HCT116 (cell line): Measurements from ENCODE around the gene CACNA1S. TPM values are rescaled to one million over a fixed set of nuclear protein-coding genes. Genes with fewer than 3 reads are reported as not detected.

Source experiments
- ATAC-seq: fragments of 200-7000 bp; cut with Tn5 transposase; 2 replicates; pipeline ENCODE4 v1.9.1; 2020; ENCODE audit warnings: mild to moderate bottlenecking, moderate library complexity
- BruUV-seq: library from RNA; stranded (reverse); fragments of 400-500 nt; replicated peaks from 2 replicates; lab custom pipeline; 2021; lab: Mats Ljungman, UMichigan
- CTCF ChIA-PET: fragments of 300-600 bp; sonication (Branson Sonifier 250); formaldehyde crosslinking; loops from one replicate; lab custom pipeline; 2021; ENCODE audit warnings: antibody characterized with exemption; lab: Charles Lee
- POLR2A ChIA-PET: fragments of 300-600, 350-600 bp; sonication (Branson Sonifier 250); formaldehyde crosslinking; loops from one replicate; lab custom pipeline; 2021; ENCODE audit warnings: antibody characterized with exemption; lab: Charles Lee
- RAD21 ChIA-PET, 2 experiments: fragments of 300-600 bp; sonication (Branson Sonifier 250); formaldehyde crosslinking; loops; one replicate each; lab custom pipeline; 2023; ENCODE audit warnings: low total read pairs in 2 of 2; ENCODE audit not compliant: uncharacterized antibody in 2 of 2, unreplicated experiment in 2 of 2, low non-redundant PET in 1 of 2; lab: Charles Lee
- DNase-seq: peaks from one replicate; pipeline ENCODE4 v3.0.0-alpha.2; 2010; ENCODE audit warnings: low read depth, low spot score
- H2AFZ ChIP-seq: fragments of 200-600 bp; shearing (Covaris generic), sonication (generic); 2 replicates; pipeline ENCODE4 v1.6.1; 2017; ENCODE audit warnings: low read depth, mixed run types, mixed read lengths, antibody characterized with exemption, low read length; ENCODE audit not compliant: poor library complexity, severe bottlenecking
- H3K27ac ChIP-seq: 2 replicates; pipeline ENCODE4 v1.5.1; 2012; ENCODE audit warnings: low read depth, low read length
- H3K27me3 ChIP-seq: fragments of 200-600 bp; sonication (generic); 2 replicates; pipeline ENCODE4 v1.6.1; 2016; ENCODE audit warnings: mixed run types, low read length, mixed read lengths; ENCODE audit not compliant: insufficient read depth
- H3K36me3 ChIP-seq, 2 experiments: fragments of 200-500 bp in 1 of 2; fragments of 200-600 bp in 1 of 2; sonication (Bioruptor generic) in 1 of 2; sonication (generic) in 1 of 2; 2 replicates each; pipeline versions ENCODE4 v1.5.1 to v1.6.1; 2014 to 2016; ENCODE audit warnings: low read length in 2 of 2, inconsistent platforms in 1 of 2, mixed read lengths in 1 of 2, mixed run types in 1 of 2; ENCODE audit not compliant: insufficient read depth in 2 of 2, control insufficient read depth in 1 of 2
- H3K4me1 ChIP-seq, 2 experiments: fragments of 200-600 bp in 1 of 2; sonication (generic) in 1 of 2; 2 replicates each; pipeline versions ENCODE4 v1.5.1 to v1.6.1; 2012 to 2017; ENCODE audit warnings: low read length in 2 of 2, inconsistent platforms in 1 of 2, mild to moderate bottlenecking in 1 of 2, mixed read lengths in 1 of 2, mixed run types in 1 of 2, moderate library complexity in 1 of 2; ENCODE audit not compliant: insufficient read depth in 2 of 2, control insufficient read depth in 1 of 2
- H3K4me2 ChIP-seq: fragments of 200-600 bp; sonication (generic); 2 replicates; pipeline ENCODE4 v1.6.1; 2017; ENCODE audit warnings: mixed run types, low read length, mixed read lengths
- H3K4me3 ChIP-seq, 2 experiments: fragments of 200-600 bp in 1 of 2; sonication (generic) in 1 of 2; replicated peaks in 1 of 2; 2 replicates each; pipeline ENCODE4 v1.5.1; 2011 to 2016; ENCODE audit warnings: low read length in 2 of 2, control low read depth in 1 of 2, low read depth in 1 of 2, mild to moderate bottlenecking in 1 of 2, mixed read lengths in 1 of 2, mixed run types in 1 of 2
- H3K79me2 ChIP-seq: fragments of 200-600 bp; sonication (generic); 2 replicates; pipeline ENCODE4 v1.6.1; 2017; ENCODE audit warnings: mild to moderate bottlenecking, mixed run types, low read length, moderate library complexity, mixed read lengths; ENCODE audit not compliant: insufficient read depth
- H3K9ac ChIP-seq: fragments of 200-600 bp; sonication (generic); 2 replicates; pipeline ENCODE4 v1.6.1; 2016; ENCODE audit warnings: low read length, mixed read lengths
- H3K9me2 ChIP-seq: fragments of 200-600 bp; sonication (generic), shearing (Covaris generic); 2 replicates; pipeline ENCODE4 v1.6.1; 2017; ENCODE audit warnings: mixed run types, mild to moderate bottlenecking, moderate library complexity; ENCODE audit not compliant: insufficient read depth
- H3K9me3 ChIP-seq, 2 experiments: fragments of 200-500 bp in 1 of 2; fragments of 200-600 bp in 1 of 2; sonication (Bioruptor generic) in 1 of 2; sonication (generic) in 1 of 2; 2 replicates each; pipeline ENCODE4 v1.6.1; 2014 to 2017; ENCODE audit warnings: low read length in 2 of 2, mixed read lengths in 2 of 2, inconsistent platforms in 1 of 2, low read depth in 1 of 2, mild to moderate bottlenecking in 1 of 2, mixed run types in 1 of 2, moderate library complexity in 1 of 2; ENCODE audit not compliant: control insufficient read depth in 1 of 2, insufficient read depth in 1 of 2
- H4K20me1 ChIP-seq: fragments of 200-600 bp; sonication (generic), shearing (Covaris generic); 2 replicates; pipeline ENCODE4 v1.6.1; 2017; ENCODE audit warnings: mixed run types, mild to moderate bottlenecking, moderate library complexity; ENCODE audit not compliant: insufficient read depth
- CEBPB ChIP-seq: IDR thresholded peaks from 2 replicates; pipeline ENCODE4 v1.6.1; 2012; ENCODE audit warnings: low read depth
- EGR1 ChIP-seq: IDR thresholded peaks from 2 replicates; pipeline ENCODE4 v1.6.1; 2012; ENCODE audit warnings: low read depth
- ELF1 ChIP-seq: IDR thresholded peaks from 2 replicates; pipeline ENCODE4 v1.6.1; 2012; ENCODE audit warnings: low read depth, borderline replicate concordance
- EZH2 ChIP-seq: fragments of 200-600 bp; sonication (generic); IDR thresholded peaks from 2 replicates; pipeline ENCODE4 v1.6.1; 2017; ENCODE audit warnings: antibody characterized with exemption, mixed run types
- EZH2phosphoT487 ChIP-seq: fragments of 200-600 bp; IDR thresholded peaks from 2 replicates; pipeline ENCODE4 v1.6.1; 2018; ENCODE audit warnings: antibody characterized with exemption, borderline replicate concordance
- FOSL1 ChIP-seq: IDR thresholded peaks from 2 replicates; pipeline ENCODE4 v1.6.1; 2012; ENCODE audit warnings: low read depth
- JUND ChIP-seq: IDR thresholded peaks from 2 replicates; pipeline ENCODE4 v1.6.1; 2012
- MAX ChIP-seq: IDR thresholded peaks from 2 replicates; pipeline ENCODE4 v1.6.1; 2012
- POLR2AphosphoS5 ChIP-seq: IDR thresholded peaks from 2 replicates; pipeline ENCODE4 v1.6.1; 2011; ENCODE audit warnings: mild to moderate bottlenecking, low read depth, low read length, moderate library complexity
- RAD21 ChIP-seq: IDR thresholded peaks from 2 replicates; pipeline ENCODE4 v1.6.1; 2012; ENCODE audit warnings: low read depth, mild to moderate bottlenecking
- SIN3A ChIP-seq: IDR thresholded peaks from 2 replicates; pipeline ENCODE4 v1.6.1; 2012; ENCODE audit warnings: low read depth
- SRF ChIP-seq: IDR thresholded peaks from 2 replicates; pipeline ENCODE4 v1.6.1; 2012; ENCODE audit warnings: low read depth
- TCF7L2 ChIP-seq: IDR thresholded peaks from 2 replicates; pipeline ENCODE4 v1.7.0; 2011; ENCODE audit warnings: borderline replicate concordance, inconsistent platforms; ENCODE audit not compliant: insufficient read depth, insufficient read length; ENCODE audit errors: extremely low read depth
- YY1 ChIP-seq: IDR thresholded peaks from 2 replicates; pipeline ENCODE4 v1.6.1; 2011; ENCODE audit warnings: low read length, low read depth, moderate library complexity, mild to moderate bottlenecking; ENCODE audit not compliant: insufficient replicate concordance; ENCODE audit errors: extremely low read depth
- ZBTB33 ChIP-seq: IDR thresholded peaks from 2 replicates; pipeline ENCODE4 v1.6.1; 2011; ENCODE audit warnings: mild to moderate bottlenecking, low read length, moderate library complexity; ENCODE audit not compliant: insufficient replicate concordance; ENCODE audit errors: extremely low read depth
- ZFX ChIP-seq: fragments of 450-650 bp; IDR thresholded peaks from 2 replicates; pipeline ENCODE4 v1.6.1; 2017
- ZNF274 ChIP-seq: fragments of 200-500 bp; sonication (Bioruptor generic); IDR thresholded peaks from 2 replicates; pipeline ENCODE4 v1.6.1; 2014; ENCODE audit warnings: mild to moderate bottlenecking, low read depth, low read length, inconsistent platforms
- intact Hi-C: fragments of 100-400 bp; cut with micrococcal nuclease; formaldehyde crosslinking; loops from 2 replicates; pipeline ENCODE4 v1.10.0; 2022
- total RNA-seq: library from RNA; stranded (reverse); gene quantifications from one replicate; pipeline ENCODE4 v1.2.1, GENCODE V29; 2021; ENCODE audit not compliant: unreplicated experiment
- TF ChIP-seq, protein P1 (sequence below): IDR thresholded peaks from 2 replicates; pipeline ENCODE4 v1.6.1; 2012; ENCODE audit warnings: low read depth
- TF ChIP-seq, protein P2 (sequence below), 3 experiments: fragments of 200-600 bp in 1 of 3; sonication (generic) in 1 of 3; IDR thresholded peaks in 2 of 3; conservative IDR thresholded peaks in 1 of 3; 2 replicates each; pipeline ENCODE4 v1.5.1; 2012 to 2017; ENCODE audit warnings: low read depth in 2 of 3, low read length in 2 of 3, antibody characterized with exemption in 1 of 3, borderline replicate concordance in 1 of 3, control low read depth in 1 of 3, mild to moderate bottlenecking in 1 of 3, mixed read lengths in 1 of 3, mixed run types in 1 of 3, moderate library complexity in 1 of 3; ENCODE audit not compliant: insufficient read depth in 1 of 3
- TF ChIP-seq, protein P3 (sequence below): IDR thresholded peaks from 2 replicates; pipeline ENCODE4 v1.6.1; 2012

Gene CACNA1S
- total RNA-seq, 1 experiment from 2014 or later = not detected

- no peak for DNase-seq
- Histone ChIP-seq H3K9me3 (no peaks in the 10 kb centered on the region), H3K9me2 (no peaks in the 10 kb centered on the region), H2AFZ (peak overlapping the region; percentile 38), H3K4me2 (peak overlapping the region; percentile 85), H3K27me3 (peaks cover 17% of the 10 kb centered on the region; the same call in 1 of the 2 replicates), H3K4me1 (peaks cover 13 to 30% of the 10 kb centered on the region in 2 experiments), H3K27ac (peak overlapping the region; percentile 42; the same call in 1 of the 2 replicates), H3K79me2 (no peaks in the 10 kb centered on the region), H3K9ac (peak overlapping the region; percentile 43; the same call in 1 of the 2 replicates), H4K20me1 (no peaks in the 10 kb centered on the region), H3K4me3 (peak overlapping the region; percentile 28 to 55), H3K36me3 (no peaks in the 10 kb centered on the region)
- ChIA-PET RAD21 (interaction anchor here in 1 of 2 experiments (0.6 kb wide), 1 partner anchor 28 kb away, joined by 4 read pairs; the partner anchor contains the start of gene TMEM9), CTCF (interaction anchor here (0.8 to 1.8 kb wide), 7 partner anchors 13 to 222 kb away, joined by 3 to 7 read pairs (median 4); partner anchors contain the start of gene TMEM9), POLR2A (interaction anchor here (1.1 kb wide), 1 partner anchor 12 kb away, joined by 3 read pairs; no protein-coding TSS in a partner anchor)
- intact Hi-C loops = loop anchor here (2.0 kb wide), 1 partner anchor 44 kb away; no protein-coding TSS in a partner anchor
- BruUV-seq = no TSS peak
- TF ChIP-seq FOSL1 (no peak), EZH2 (no peak), YY1 (no peak), SRF (no peak), EGR1 (no peak), EZH2phosphoT487 (no peak), POLR2AphosphoS5 (no peak), SIN3A (no peak), ZNF274 (no peak), TCF7L2 (no peak), JUND (no peak), ZFX (no peak), MAX (no peak), ELF1 (no peak), ZBTB33 (no peak), CEBPB (no peak), RAD21 (no peak)
- TF ChIP-seq, protein P1, sequence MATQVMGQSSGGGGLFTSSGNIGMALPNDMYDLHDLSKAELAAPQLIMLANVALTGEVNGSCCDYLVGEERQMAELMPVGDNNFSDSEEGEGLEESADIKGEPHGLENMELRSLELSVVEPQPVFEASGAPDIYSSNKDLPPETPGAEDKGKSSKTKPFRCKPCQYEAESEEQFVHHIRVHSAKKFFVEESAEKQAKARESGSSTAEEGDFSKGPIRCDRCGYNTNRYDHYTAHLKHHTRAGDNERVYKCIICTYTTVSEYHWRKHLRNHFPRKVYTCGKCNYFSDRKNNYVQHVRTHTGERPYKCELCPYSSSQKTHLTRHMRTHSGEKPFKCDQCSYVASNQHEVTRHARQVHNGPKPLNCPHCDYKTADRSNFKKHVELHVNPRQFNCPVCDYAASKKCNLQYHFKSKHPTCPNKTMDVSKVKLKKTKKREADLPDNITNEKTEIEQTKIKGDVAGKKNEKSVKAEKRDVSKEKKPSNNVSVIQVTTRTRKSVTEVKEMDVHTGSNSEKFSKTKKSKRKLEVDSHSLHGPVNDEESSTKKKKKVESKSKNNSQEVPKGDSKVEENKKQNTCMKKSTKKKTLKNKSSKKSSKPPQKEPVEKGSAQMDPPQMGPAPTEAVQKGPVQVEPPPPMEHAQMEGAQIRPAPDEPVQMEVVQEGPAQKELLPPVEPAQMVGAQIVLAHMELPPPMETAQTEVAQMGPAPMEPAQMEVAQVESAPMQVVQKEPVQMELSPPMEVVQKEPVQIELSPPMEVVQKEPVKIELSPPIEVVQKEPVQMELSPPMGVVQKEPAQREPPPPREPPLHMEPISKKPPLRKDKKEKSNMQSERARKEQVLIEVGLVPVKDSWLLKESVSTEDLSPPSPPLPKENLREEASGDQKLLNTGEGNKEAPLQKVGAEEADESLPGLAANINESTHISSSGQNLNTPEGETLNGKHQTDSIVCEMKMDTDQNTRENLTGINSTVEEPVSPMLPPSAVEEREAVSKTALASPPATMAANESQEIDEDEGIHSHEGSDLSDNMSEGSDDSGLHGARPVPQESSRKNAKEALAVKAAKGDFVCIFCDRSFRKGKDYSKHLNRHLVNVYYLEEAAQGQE = no peak
- TF ChIP-seq, protein P2, sequence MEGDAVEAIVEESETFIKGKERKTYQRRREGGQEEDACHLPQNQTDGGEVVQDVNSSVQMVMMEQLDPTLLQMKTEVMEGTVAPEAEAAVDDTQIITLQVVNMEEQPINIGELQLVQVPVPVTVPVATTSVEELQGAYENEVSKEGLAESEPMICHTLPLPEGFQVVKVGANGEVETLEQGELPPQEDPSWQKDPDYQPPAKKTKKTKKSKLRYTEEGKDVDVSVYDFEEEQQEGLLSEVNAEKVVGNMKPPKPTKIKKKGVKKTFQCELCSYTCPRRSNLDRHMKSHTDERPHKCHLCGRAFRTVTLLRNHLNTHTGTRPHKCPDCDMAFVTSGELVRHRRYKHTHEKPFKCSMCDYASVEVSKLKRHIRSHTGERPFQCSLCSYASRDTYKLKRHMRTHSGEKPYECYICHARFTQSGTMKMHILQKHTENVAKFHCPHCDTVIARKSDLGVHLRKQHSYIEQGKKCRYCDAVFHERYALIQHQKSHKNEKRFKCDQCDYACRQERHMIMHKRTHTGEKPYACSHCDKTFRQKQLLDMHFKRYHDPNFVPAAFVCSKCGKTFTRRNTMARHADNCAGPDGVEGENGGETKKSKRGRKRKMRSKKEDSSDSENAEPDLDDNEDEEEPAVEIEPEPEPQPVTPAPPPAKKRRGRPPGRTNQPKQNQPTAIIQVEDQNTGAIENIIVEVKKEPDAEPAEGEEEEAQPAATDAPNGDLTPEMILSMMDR (IDR thresholded peaks at IDR 0.05 in 2 of 3, conservative IDR thresholded peaks at IDR 0.05 in 1 of 3; ENCODE audit: borderline replicate concordance in 1 of 3, insufficient read depth in 1 of 3, low read depth in 2 of 3, low read length in 2 of 3) = no peak
- TF ChIP-seq, protein P3, sequence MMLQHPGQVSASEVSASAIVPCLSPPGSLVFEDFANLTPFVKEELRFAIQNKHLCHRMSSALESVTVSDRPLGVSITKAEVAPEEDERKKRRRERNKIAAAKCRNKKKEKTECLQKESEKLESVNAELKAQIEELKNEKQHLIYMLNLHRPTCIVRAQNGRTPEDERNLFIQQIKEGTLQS = no peak
- no peak for ATAC-seq
These were observed 14.2 kb upstream of the CACNA1S start for GRCh38 chr1:201126463-201126831.
